ENCODE results near the gene MFNG.
"Not testable (repeated sequence)": the region's sequence is repeated elsewhere in the genome, so short reads cannot be mapped to it uniquely, and the experiment has no call there.

MFNG gene

GRCh38 chr22:37486224-37486845 is at the start of gene MFNG:
Gene MFNG, minus strand, starts transcription at chr22:37486384. Its CDS starts 207 bp downstream, at chr22:37486177.
- in situ Hi-C loops (cut with HindIII; ENCODE audit: low sequenced_read_pairs), result no loop called here

GRCh38 chr22:37535159-37535558 is 49.0 kb upstream of the MFNG start:
- in situ Hi-C loops (cut with HindIII; ENCODE audit: low sequenced_read_pairs), result no loop called here

GRCh38 chr22:37534445-37534844 is 48.3 kb upstream of the MFNG start:
- in situ Hi-C loops (cut with HindIII; ENCODE audit: low sequenced_read_pairs), result no loop called here

- in situ Hi-C loops (cut with HindIII; ENCODE audit: low sequenced_read_pairs), result no loop called here
Observed at GRCh38 chr22:37533995-37534394, 47.8 kb upstream of the MFNG start.

GRCh38 chr22:37529652-37530345 is 43.6 kb upstream of the MFNG start:
- in situ Hi-C loops (cut with HindIII; ENCODE audit: low sequenced_read_pairs), result no loop called here

GRCh38 chr22:37527952-37528351 is 41.8 kb upstream of the MFNG start:
- in situ Hi-C loops (cut with HindIII; ENCODE audit: low sequenced_read_pairs), result not testable (repeated sequence)

- in situ Hi-C loops (cut with HindIII; ENCODE audit: low sequenced_read_pairs), result not testable (repeated sequence)
Observed at GRCh38 chr22:37527081-37527752, 41.0 kb upstream of the MFNG start.

- in situ Hi-C loops (cut with HindIII; ENCODE audit: low sequenced_read_pairs), result no loop called here
Observed at GRCh38 chr22:37526376-37526775, 40.2 kb upstream of the MFNG start.

- in situ Hi-C loops (cut with HindIII; ENCODE audit: low sequenced_read_pairs), result no loop called here
Observed at GRCh38 chr22:37525746-37526350, 39.7 kb upstream of the MFNG start.

- in situ Hi-C loops (cut with HindIII; ENCODE audit: low sequenced_read_pairs), result no loop called here
Observed at GRCh38 chr22:37525073-37525745, 39.0 kb upstream of the MFNG start.

GRCh38 chr22:37522482-37522881 is 36.3 kb upstream of the MFNG start:
- in situ Hi-C loops (cut with HindIII; ENCODE audit: low sequenced_read_pairs), result no loop called here

GRCh38 chr22:37521236-37521739 is 35.1 kb upstream of the MFNG start:
- in situ Hi-C loops (cut with HindIII; ENCODE audit: low sequenced_read_pairs), result no loop called here

- in situ Hi-C loops (cut with HindIII; ENCODE audit: low sequenced_read_pairs), result no loop called here
Observed at GRCh38 chr22:37520776-37521191, 34.6 kb upstream of the MFNG start.

GRCh38 chr22:37519268-37520195 is 33.3 kb upstream of the MFNG start, which contains the start of gene CARD10:
Gene CARD10, minus strand, starts transcription at chr22:37519415. Its CDS starts 215 bp downstream, at chr22:37519200.
- in situ Hi-C loops (cut with HindIII; ENCODE audit: low sequenced_read_pairs), result no loop called here

GRCh38 chr22:37518509-37519267 is 32.5 kb upstream of the MFNG start:
- in situ Hi-C loops (cut with HindIII; ENCODE audit: low sequenced_read_pairs), result no loop called here

GRCh38 chr22:37517826-37518450 is 31.8 kb upstream of the MFNG start:
- in situ Hi-C loops (cut with HindIII; ENCODE audit: low sequenced_read_pairs), result no loop called here

- in situ Hi-C loops (cut with HindIII; ENCODE audit: low sequenced_read_pairs), result no loop called here
Observed at GRCh38 chr22:37516456-37516855, 30.3 kb upstream of the MFNG start.

GRCh38 chr22:37515901-37516300 is 29.7 kb upstream of the MFNG start:
- in situ Hi-C loops (cut with HindIII; ENCODE audit: low sequenced_read_pairs), result no loop called here

All from DLD1 (cell line).